ENCODE measurements around the gene CIB4.

Gene CIB4

DNA sequence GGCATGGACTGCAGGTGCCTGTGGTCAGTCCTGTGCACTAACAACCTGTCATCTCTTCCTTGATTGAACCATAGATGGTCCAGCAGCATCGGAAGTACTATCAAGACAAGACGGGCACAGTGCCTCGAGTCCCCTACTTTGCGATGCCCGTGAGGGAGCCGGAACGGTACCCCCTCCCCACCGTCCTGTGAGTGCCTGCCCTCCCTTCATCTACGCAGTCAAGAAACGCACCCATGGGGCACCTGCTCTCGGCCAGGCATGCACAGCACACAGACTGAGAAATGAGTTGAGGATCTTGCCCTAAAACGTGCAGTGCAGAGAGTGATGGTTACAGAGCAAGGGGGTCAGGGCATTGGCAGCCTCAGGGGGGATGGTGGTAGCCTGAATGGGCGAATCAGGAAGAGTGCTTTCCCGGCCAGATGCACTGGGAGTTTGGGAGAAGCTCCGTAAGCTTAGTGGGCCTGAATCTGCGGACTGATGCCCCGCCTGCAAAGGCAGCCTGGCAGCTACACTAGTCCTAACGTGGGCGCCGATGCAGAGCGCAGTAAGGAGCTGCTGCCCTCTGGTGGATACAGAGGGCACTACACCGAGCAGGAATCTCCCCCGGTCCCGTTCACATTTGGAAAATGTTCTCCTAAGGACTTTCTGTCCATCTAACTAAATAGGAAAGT, 63.6 kb downstream of the CIB4 start:
- TF ChIP-seq RAD21 (IDR thresholded peaks at IDR 0.05; ENCODE audit: low read depth) (peak; percentile 95), TCF12 (IDR thresholded peaks at IDR 0.05; ENCODE audit: low read depth) (no peak)
- TF ChIP-seq, protein P1, sequence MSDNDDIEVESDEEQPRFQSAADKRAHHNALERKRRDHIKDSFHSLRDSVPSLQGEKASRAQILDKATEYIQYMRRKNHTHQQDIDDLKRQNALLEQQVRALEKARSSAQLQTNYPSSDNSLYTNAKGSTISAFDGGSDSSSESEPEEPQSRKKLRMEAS (IDR thresholded peaks at IDR 0.05) = 0 out of 2 replicates have a peak, but pooled peaks have one; percentile 41
- TF ChIP-seq, protein P2, sequence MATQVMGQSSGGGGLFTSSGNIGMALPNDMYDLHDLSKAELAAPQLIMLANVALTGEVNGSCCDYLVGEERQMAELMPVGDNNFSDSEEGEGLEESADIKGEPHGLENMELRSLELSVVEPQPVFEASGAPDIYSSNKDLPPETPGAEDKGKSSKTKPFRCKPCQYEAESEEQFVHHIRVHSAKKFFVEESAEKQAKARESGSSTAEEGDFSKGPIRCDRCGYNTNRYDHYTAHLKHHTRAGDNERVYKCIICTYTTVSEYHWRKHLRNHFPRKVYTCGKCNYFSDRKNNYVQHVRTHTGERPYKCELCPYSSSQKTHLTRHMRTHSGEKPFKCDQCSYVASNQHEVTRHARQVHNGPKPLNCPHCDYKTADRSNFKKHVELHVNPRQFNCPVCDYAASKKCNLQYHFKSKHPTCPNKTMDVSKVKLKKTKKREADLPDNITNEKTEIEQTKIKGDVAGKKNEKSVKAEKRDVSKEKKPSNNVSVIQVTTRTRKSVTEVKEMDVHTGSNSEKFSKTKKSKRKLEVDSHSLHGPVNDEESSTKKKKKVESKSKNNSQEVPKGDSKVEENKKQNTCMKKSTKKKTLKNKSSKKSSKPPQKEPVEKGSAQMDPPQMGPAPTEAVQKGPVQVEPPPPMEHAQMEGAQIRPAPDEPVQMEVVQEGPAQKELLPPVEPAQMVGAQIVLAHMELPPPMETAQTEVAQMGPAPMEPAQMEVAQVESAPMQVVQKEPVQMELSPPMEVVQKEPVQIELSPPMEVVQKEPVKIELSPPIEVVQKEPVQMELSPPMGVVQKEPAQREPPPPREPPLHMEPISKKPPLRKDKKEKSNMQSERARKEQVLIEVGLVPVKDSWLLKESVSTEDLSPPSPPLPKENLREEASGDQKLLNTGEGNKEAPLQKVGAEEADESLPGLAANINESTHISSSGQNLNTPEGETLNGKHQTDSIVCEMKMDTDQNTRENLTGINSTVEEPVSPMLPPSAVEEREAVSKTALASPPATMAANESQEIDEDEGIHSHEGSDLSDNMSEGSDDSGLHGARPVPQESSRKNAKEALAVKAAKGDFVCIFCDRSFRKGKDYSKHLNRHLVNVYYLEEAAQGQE (IDR thresholded peaks at IDR 0.05; ENCODE audit: low read depth) = no peak

DNA sequence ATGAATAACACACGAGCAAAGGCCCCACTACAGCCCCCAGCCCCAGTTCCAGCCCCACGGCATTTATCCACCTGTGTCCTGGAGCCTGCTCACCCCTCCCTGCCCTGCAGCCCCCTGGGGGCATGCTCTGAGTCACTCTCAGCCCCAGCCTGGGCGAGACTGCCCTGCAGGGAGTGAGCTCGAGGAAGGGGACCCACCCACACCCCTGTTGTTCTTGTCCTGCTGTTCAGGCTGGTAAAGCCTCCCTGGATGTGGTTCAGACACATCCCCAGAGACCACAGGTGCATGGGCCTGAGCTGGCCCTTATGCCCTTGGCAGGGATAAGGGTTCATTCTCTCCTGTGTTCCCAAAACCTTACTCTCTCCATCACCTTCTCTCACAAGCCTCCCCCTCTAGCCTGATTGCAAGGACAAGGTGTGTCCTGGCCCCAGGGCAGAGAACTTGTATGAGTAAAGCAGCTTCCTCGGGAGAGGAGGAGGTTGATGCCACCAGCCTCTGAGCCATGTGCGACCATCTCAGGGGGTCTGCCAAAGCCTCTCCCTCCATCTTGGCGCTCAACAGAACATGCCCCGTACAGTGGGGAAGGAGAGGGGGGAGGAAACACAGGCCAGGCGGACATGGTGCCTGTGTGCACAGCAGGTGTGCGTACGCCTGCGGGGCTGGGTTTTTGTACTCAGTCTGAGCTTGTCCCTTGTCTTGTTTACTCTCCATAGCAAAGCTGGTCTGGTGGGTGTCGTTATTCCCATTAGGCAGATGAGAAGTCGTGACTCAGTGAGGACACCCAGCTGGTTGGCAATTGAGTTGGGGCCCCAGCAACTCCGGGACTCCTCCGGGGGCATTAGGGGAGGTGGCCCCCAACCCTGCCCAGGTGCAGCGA, 64.4 kb downstream of the CIB4 start:
- TF ChIP-seq ZBTB7A (IDR thresholded peaks at IDR 0.05; ENCODE audit: low read depth) = no peak

DNA sequence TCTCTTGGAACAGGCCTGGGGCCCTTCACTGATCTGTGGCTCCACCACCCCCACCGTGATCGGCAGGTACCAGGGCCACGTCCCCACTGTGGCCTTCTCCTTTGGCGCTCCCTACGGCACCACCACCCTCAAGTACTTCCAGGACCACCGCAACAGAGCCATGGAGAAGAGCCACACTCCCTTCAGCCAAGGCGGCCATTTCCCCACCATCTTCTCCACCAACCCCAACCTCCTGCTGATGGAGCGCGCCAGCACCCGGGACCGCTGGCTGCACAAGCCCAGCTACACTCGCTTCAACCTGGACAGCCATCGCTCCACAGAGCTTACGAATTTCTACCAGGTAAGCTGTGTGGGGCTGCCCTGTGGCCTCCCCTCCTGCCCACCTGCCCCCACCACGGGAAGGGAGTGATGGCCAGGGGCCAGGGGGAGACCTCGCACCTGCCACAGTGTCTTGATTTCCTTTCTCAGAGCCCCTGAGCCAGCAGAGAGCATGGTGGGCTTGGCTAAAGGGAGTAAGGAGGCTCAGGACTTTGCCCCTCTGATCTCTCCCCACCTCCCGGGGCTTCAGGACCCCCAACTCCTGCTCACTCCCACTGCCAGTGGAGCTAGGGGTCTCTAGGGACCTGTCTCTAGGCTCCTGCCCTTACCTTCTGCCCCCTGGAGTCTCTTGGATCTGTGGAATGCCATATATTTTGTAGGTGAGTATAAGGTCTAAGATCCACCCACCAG, 65.2 kb downstream of the CIB4 start:
- TF ChIP-seq FOXM1 (IDR thresholded peaks at IDR 0.05; ENCODE audit: borderline replicate concordance, low read depth) (no peak), EP300 (IDR thresholded peaks at IDR 0.05; ENCODE audit: borderline replicate concordance) (no peak), ZBTB7A (IDR thresholded peaks at IDR 0.05; ENCODE audit: low read depth) (no peak)

DNA sequence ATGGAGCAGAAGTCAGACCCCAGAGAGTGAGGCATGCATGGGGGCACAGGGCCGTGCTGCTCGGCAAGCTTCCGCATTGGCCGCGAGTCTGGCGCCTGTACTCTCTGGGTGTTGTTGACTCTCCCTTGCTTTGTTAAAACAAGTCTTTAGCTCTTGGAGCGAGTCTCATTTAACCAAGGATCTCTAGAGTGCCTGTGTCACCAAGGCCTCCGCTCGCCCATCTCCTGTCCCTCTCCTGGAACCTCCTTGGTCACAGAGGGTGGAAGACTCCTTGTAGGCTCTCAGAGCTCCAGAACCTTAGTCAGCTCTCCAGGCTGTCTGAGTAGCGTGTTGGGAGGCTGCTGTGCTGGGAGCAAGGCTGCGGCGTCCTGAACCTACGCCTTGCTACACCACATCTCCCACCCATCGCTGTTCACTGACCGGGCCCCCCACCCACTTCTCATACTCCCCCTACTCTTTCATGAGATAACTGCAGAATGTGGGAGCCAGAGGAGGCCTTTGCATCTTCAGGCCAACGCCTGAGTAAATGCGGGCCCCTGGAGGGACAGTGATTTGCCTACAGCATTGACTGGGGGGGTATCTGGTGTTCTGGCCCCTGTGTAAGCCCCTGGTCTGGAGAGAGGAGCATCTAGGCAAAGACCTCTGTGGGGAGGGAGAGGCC, 66.1 kb downstream of the CIB4 start:
- TF ChIP-seq ZBTB7A (IDR thresholded peaks at IDR 0.05; ENCODE audit: low read depth) (no peak), EGR1 (IDR thresholded peaks at IDR 0.05) (no peak), CREB1 (IDR thresholded peaks at IDR 0.05; ENCODE audit: low read depth) (no peak), RAD21 (IDR thresholded peaks at IDR 0.05; ENCODE audit: low read depth) (no peak), NFIC (IDR thresholded peaks at IDR 0.05) (no peak), CEBPB (IDR thresholded peaks at IDR 0.05) (no peak), EP300 (IDR thresholded peaks at IDR 0.05; ENCODE audit: borderline replicate concordance) (no peak), TEAD4 (IDR thresholded peaks at IDR 0.05) (no peak), YY1 (IDR thresholded peaks at IDR 0.05; ENCODE audit: low read depth) (no peak), TAF1 (IDR thresholded peaks at IDR 0.05; ENCODE audit: low read depth) (no peak)
- TF ChIP-seq, protein P2 (IDR thresholded peaks at IDR 0.05; ENCODE audit: low read depth) = no peak
- TF ChIP-seq, protein P1 (IDR thresholded peaks at IDR 0.05) = no peak
- TF ChIP-seq, protein P3, sequence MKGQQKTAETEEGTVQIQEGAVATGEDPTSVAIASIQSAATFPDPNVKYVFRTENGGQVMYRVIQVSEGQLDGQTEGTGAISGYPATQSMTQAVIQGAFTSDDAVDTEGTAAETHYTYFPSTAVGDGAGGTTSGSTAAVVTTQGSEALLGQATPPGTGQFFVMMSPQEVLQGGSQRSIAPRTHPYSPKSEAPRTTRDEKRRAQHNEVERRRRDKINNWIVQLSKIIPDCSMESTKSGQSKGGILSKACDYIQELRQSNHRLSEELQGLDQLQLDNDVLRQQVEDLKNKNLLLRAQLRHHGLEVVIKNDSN (IDR thresholded peaks at IDR 0.05) = no peak

DNA sequence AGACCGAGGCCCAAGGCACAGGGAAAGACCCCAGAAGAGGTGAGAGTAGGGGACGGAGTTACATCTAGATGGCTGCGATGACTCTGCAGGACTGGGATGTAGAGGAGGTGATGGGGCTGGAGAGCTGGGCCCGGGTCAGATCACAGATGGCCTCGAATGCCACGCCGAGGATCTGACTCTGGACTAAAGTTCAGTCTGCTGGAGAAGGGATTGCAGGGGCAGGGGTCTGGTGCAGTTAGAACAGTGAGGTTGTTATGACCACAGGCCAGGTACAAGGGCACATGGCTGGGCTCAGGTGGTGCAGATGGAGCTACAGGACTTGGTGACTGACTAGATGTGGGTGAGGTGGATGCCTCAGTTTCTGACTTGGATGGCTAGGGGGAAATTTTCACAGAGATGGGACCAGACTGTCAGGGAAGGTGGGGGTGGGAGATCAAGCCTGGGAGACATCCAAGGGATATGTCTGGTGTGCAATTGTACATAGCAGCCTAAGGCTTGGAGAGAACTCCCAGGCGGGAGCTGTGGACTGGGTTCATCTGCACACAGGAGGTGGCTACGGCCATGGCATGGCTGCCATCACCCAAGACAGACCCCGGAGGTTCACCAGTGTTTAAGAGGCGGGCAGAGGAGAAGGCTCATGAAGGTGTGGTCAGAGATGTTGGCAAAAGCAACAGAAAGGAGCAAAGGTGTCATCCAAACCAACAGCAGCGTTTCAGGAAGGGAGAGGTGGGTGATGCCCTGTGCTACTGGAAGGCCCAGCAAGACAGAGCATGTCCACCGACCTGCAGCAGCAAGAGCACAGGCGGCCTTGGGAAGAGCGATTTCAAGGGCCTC, 66.9 kb downstream of the CIB4 start:
- no peak for TF ChIP-seq RAD21 (IDR thresholded peaks at IDR 0.05; ENCODE audit: low read depth)
- TF ChIP-seq ZBTB7A (IDR thresholded peaks at IDR 0.05; ENCODE audit: low read depth) = no peak
- TF ChIP-seq FOXM1 (IDR thresholded peaks at IDR 0.05; ENCODE audit: borderline replicate concordance, low read depth) = no peak
- TF ChIP-seq, protein P2 (IDR thresholded peaks at IDR 0.05; ENCODE audit: low read depth) = no peak
- TF ChIP-seq CREB1 (IDR thresholded peaks at IDR 0.05; ENCODE audit: low read depth) = no peak
- no peak for TF ChIP-seq EP300 (IDR thresholded peaks at IDR 0.05; ENCODE audit: borderline replicate concordance)
- TF ChIP-seq, protein P1 (IDR thresholded peaks at IDR 0.05) = no peak
- no peak for TF ChIP-seq CEBPB (IDR thresholded peaks at IDR 0.05)
- no peak for TF ChIP-seq TCF12 (IDR thresholded peaks at IDR 0.05; ENCODE audit: low read depth)
- TF ChIP-seq YY1 (IDR thresholded peaks at IDR 0.05; ENCODE audit: low read depth) = no peak
- TF ChIP-seq, protein P3 (IDR thresholded peaks at IDR 0.05) = no peak
- no peak for TF ChIP-seq EGR1 (IDR thresholded peaks at IDR 0.05)
- TF ChIP-seq TEAD4 (IDR thresholded peaks at IDR 0.05) = no peak
- no peak for TF ChIP-seq NFIC (IDR thresholded peaks at IDR 0.05)
- TF ChIP-seq TAF1 (IDR thresholded peaks at IDR 0.05; ENCODE audit: low read depth) = no peak
